Activated CD4-positive, alpha-beta T cell treated with anti-CD3 and anti-CD28 coated beads, Interleukin-2, amount 10 ng/mL, durations not matched to agents 7 days and 5 days (primary cell): ENCODE results near the gene NACA. TPM values are rescaled to one million over a fixed set of nuclear protein-coding genes. Genes with fewer than 3 reads are reported as not detected.
A peak's percentile ranks its signal among the peaks of the same experiment; 100 is the strongest.
"Not testable (repeated sequence)": the region's sequence is repeated elsewhere in the genome, so short reads cannot be mapped to it uniquely, and the experiment has no call there.

Experiments
- CTCF ChIA-PET: fragments of 350-600 bp; sonication (Branson Sonifier 250); formaldehyde crosslinking; loops from one replicate; lab custom pipeline; 2021; ENCODE audit warnings: antibody characterized with exemption; lab: Charles Lee
- POLR2A ChIA-PET: fragments of 350-600 bp; sonication (Branson Sonifier 250); formaldehyde crosslinking; loops from one replicate; lab custom pipeline; 2021; ENCODE audit warnings: antibody characterized with exemption; lab: Charles Lee
- DNase-seq: peaks from one replicate; pipeline ENCODE4 v3.0.0-alpha.2; 2020
- H3K27ac Mint-ChIP-seq: one replicate; pipeline ENCODE4 v1.8.0; 2021; ENCODE audit warnings: mild to moderate bottlenecking, moderate library complexity, mixed read lengths
- H3K27me3 Mint-ChIP-seq: one replicate; pipeline ENCODE4 v1.8.0; 2021; ENCODE audit warnings: mixed read lengths
- H3K36me3 Mint-ChIP-seq: one replicate; pipeline ENCODE4 v1.8.0; 2021; ENCODE audit warnings: low read depth, mixed read lengths
- H3K4me1 Mint-ChIP-seq: one replicate; pipeline ENCODE4 v1.8.0; 2021; ENCODE audit warnings: mixed read lengths
- H3K4me3 Mint-ChIP-seq: one replicate; pipeline ENCODE4 v1.8.0; 2021; ENCODE audit warnings: mild to moderate bottlenecking, moderate library complexity, mixed read lengths
- H3K9me3 Mint-ChIP-seq: one replicate; pipeline ENCODE4 v1.8.0; 2021; ENCODE audit warnings: mixed read lengths
- total RNA-seq, 2 experiments: library from RNA; stranded (reverse); gene quantifications; one replicate each; pipeline ENCODE4 v1.2.3, GENCODE V29; 2021

Gene NACA
- total RNA-seq, 2 experiments from 2014 or later: 805 to 843 TPM

DNA sequence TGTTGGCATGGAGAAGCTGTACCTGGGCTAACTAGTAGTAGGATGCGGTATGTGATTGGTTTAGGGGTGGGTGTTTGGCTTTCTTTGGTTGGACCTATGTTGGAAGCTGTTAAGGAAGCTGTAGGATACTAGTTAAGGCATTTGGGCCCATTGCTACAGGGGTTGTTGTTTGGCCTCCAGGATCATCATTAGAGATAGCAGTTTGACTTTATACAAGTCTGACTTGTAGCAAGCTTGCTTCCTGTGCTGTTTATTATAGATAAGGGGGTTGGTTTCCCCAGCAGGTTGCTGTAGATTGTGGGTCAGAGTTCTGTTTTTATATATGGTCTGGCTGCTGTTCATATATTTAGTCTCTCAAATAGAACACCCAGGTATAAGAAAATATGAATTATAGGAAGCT, 28.5 kb upstream of the NACA start:
- ChIA-PET CTCF (interaction anchor here (0.6 to 2.4 kb wide), 10 partner anchors 10 to 581 kb away, joined by 3 to 11 read pairs (median 4); partner anchors contain the start of genes HSD17B6 and IL23A), POLR2A (interaction anchor here (0.6 kb wide), 2 partner anchors 320 to 783 kb away, joined by 4 to 5 read pairs; no protein-coding TSS in a partner anchor)
- H3K36me3 Mint-ChIP-seq: peaks cover 21% of the 10 kb centered on the region
- no peaks in the 10 kb centered on the region for H3K27me3 Mint-ChIP-seq
- H3K9me3 Mint-ChIP-seq: peaks cover 2% of the 10 kb centered on the region
- peak overlapping the region; percentile 44 for H3K4me3 Mint-ChIP-seq
- DNase-seq: no peak
- no peak overlapping the region for H3K27ac Mint-ChIP-seq
- H3K4me1 Mint-ChIP-seq: peaks cover 46% of the 10 kb centered on the region

DNA sequence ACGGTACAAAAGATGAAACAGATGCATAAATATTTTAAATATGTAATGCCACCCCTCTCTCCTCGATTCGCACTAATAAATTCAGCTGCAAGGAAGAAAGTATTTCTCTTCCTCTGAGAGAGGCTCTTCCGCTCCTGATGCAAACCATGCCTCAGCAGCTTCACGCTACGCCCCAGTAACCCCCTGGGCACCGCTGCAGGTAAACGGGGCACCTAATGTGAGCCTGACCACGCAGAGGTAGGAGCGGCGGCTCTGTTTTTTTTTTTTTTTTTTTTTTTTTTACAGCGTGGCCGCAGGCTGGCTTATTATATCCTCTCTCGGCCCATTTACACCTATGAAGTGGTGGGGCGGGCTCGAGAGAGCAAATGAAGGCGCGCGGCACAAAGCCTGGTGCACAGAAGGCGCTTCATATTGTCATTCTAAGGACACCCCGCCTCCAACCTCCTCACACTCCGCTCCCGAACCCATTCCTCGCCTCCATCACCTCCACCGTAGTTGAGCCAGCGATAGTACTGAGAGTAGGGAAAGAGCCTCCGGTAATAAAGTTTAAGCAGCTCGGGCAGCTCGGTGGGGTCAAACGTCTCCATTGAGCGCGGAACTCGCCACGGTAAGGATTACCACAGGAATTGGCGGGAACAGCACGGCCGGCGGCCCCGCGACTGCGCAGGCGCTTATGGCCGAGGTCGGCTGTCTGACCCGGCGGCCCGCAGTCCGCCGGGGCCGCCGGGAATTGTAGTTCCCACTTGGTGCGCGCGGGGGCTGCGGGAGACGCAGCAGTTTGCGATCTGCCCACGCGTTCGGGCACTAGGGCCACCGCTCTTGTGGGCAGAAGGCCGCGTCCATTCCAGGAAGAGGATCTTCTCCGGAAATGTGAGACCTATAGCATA, 26.9 kb upstream of the NACA start, which contains the start of gene PRIM1:
TSS of gene PRIM1 (minus strand) at position 612 of the 887 bp plus-strand sequence. CDS start at position 587, 25 bp downstream.
- peak within 1 kb of the TSS; percentile 99 for H3K27ac Mint-ChIP-seq
- H3K27me3 Mint-ChIP-seq: no peaks in the 10 kb centered on the region
- peaks cover 36% of the 10 kb centered on the region for H3K36me3 Mint-ChIP-seq

DNA sequence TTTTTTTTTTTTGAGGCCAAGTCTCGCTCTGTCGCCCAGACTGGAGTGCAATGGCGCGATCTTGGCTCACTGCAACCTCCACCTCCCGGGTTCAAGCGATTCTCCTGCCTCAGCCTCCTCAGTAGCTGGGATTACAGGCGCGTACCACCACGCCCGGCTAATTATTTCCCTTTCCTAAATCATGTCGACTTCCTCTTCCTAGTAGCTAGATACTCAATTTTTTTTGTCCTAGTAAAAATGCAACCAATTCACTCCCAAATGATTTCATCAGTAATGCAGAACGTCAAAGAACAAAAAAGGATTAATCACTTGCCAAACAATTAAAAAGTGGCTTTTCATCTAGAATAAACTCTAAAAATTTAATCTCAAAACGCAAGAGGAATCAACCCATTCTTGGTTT, 25.5 kb upstream of the NACA start:
- POLR2A ChIA-PET: interaction anchor here (0.7 to 1.3 kb wide), 2 partner anchors 25 to 66 kb away, joined by 3 to 8 read pairs; partner anchors contain the start of gene NACA
- peak overlapping the region; percentile 98 for H3K4me3 Mint-ChIP-seq
- DNase-seq, H3K9me3 Mint-ChIP-seq, H3K27me3 Mint-ChIP-seq: not testable (repeated sequence)
- peaks cover 44% of the 10 kb centered on the region for H3K36me3 Mint-ChIP-seq
- H3K4me1 Mint-ChIP-seq: peaks cover 54% of the 10 kb centered on the region
- CTCF ChIA-PET: interaction anchor here (1.2 to 2.1 kb wide), 2 partner anchors 10 to 29 kb away, joined by 4 to 5 read pairs; no protein-coding TSS in a partner anchor
- peak overlapping the region; percentile 42 for H3K27ac Mint-ChIP-seq

More for the DNA sequence above, 26.9 kb upstream of the NACA start, which contains the start of gene PRIM1:
- POLR2A ChIA-PET: interaction anchor here (0.7 to 1.3 kb wide), 2 partner anchors 27 to 66 kb away, joined by 5 to 8 read pairs; partner anchors contain the start of gene NACA
- peak; percentile 88 for DNase-seq
- CTCF ChIA-PET: interaction anchor here (0.6 to 2.1 kb wide), 7 partner anchors 8 to 587 kb away, joined by 3 to 5 read pairs (median 4); no protein-coding TSS in a partner anchor
- H3K9me3 Mint-ChIP-seq: no peaks in the 10 kb centered on the region
- H3K4me1 Mint-ChIP-seq: peaks cover 54% of the 10 kb centered on the region
- H3K4me3 Mint-ChIP-seq: peak within 1 kb of the TSS; percentile 98

DNA sequence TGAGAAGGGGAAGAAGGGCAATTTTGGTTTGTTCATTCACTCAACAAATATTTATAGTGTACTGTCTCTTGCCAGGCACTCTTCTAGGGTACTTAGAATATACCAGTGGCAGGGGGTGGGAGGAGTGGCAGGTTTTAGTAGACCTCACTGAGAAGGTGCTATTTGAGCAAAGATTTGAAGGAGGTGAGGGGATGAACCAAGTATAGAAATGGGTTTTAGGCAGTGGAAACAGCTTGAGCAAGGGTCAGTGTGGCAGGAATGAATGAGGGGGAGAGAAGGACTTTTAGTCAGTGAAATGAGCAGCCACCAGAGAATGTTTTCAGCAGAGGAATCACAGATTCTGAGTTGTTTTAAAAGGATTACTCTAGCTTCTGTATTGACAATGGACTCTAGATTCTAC, 24.8 kb upstream of the NACA start:
- ChIA-PET POLR2A (no interaction called here), CTCF (interaction anchor here (1.6 kb wide), 2 partner anchors 120 to 257 kb away, joined by 3 read pairs; partner anchors contain the start of gene BAZ2A)
- Mint-ChIP-seq H3K36me3 (peaks cover 45% of the 10 kb centered on the region), H3K27me3 (no peaks in the 10 kb centered on the region), H3K4me1 (peaks cover 53% of the 10 kb centered on the region), H3K27ac (peak overlapping the region; percentile 67), H3K9me3 (no peaks in the 10 kb centered on the region), H3K4me3 (peak overlapping the region; percentile 64)
- DNase-seq: no peak

DNA sequence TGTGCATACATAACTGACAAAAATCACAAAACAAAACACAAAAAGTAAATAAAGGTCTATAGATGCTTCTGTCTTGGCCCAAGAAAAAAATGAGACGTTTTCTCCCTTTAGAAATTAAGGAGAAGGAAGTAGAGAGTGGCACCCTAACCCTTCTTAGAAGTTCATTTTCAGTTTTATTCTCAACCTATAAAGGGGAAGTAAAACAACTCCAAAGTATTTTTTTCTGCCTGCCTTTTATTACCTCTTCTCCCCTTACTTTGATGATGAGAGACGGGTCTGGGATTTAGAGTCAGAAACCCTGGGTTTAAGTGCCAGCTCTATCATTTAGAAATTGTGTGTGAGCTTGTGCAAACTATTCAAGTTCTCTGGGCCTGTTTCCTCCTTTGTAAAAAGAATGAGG, 24.3 kb upstream of the NACA start:
- CTCF ChIA-PET: interaction anchor here (1.0 to 1.6 kb wide), 3 partner anchors 120 to 490 kb away, joined by 3 read pairs; partner anchors contain the start of gene BAZ2A
- H3K9me3 Mint-ChIP-seq: no peaks in the 10 kb centered on the region
- peak overlapping the region; percentile 64 for H3K4me3 Mint-ChIP-seq
- H3K4me1 Mint-ChIP-seq: peaks cover 53% of the 10 kb centered on the region
- H3K27ac Mint-ChIP-seq: peak overlapping the region; percentile 67
- DNase-seq: no peak
- H3K27me3 Mint-ChIP-seq: no peaks in the 10 kb centered on the region
- POLR2A ChIA-PET: no interaction called here
- peaks cover 45% of the 10 kb centered on the region for H3K36me3 Mint-ChIP-seq

DNA sequence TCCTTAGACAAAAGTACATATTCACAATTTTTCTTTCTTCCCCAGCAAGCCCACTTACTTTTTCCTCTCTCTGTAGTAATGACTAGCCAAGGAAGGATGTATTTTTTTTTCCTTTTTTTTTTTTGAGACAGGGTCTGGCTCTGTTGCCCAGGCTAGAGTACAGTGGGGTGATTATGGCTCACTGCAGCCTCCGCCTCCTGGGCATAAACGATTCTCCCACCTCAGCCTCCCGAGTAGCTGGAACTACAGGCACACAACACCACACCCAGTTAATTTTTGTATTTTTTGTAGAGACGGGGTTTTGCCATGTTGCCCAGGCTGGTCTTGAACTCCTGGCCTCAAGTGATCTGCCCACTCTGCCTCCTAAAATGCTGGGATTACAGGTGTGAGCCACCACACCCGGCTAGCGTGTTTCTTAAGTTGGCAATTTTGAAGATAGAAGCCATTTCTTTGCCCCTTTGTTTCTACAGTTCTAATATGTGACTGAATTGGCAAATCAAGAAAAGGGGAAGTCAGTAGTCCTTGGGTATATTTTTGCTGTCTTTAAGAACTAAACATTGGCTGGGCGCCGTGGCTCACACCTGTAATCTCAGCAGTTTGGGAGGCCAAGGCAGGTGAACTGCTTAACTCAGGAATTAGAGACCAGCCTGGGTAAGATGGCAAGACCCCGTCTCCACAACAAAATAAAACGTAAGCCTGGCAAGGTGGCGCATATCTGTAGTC, 3.2 kb upstream of the NACA start:
- H3K27me3 Mint-ChIP-seq: no peaks in the 10 kb centered on the region
- ChIA-PET POLR2A (no interaction called here), CTCF (interaction anchor here (0.8 to 1.3 kb wide), 4 partner anchors 23 to 383 kb away, joined by 3 read pairs; no protein-coding TSS in a partner anchor)
- H3K27ac Mint-ChIP-seq: no peak overlapping the region
- H3K4me1 Mint-ChIP-seq: peaks cover 17% of the 10 kb centered on the region
- no peak overlapping the region for H3K4me3 Mint-ChIP-seq
- DNase-seq: no peak
- H3K9me3 Mint-ChIP-seq: no peaks in the 10 kb centered on the region
- H3K36me3 Mint-ChIP-seq: peaks cover 55% of the 10 kb centered on the region

DNA sequence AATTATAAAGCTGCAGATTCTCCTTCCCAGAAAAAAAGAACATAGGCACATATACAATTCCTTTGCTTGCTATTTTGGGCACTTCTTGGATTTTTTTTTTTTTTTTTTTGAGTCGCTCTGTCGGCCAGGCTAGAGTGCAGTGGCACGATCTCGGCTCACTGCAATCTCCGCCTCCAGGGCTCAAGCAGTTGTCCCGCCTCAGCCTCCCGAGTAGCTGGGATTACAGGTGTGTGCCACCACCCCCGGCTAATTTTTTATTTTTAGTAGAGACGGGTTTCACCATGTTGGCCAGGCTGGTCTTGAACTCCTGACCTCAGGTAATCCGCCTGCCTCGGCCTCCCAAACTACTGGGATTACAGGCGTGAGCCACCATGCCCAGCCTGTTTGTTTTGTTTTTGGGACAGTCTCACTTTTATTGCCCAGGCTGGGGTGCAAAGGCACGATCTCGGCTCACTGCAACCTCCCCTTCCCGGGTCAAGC, 1.1 kb upstream of the NACA start:
- peak overlapping the region; percentile 95 for H3K4me3 Mint-ChIP-seq
- H3K9me3 Mint-ChIP-seq, H3K27me3 Mint-ChIP-seq, DNase-seq: not testable (repeated sequence)
- H3K36me3 Mint-ChIP-seq: peaks cover 63% of the 10 kb centered on the region
- ChIA-PET CTCF (interaction anchor here (0.6 to 1.5 kb wide), 7 partner anchors 10 to 611 kb away, joined by 3 to 6 read pairs (median 4); no protein-coding TSS in a partner anchor), POLR2A (interaction anchor here (0.8 to 1.2 kb wide), 2 partner anchors 19 to 38 kb away, joined by 3 to 7 read pairs; partner anchors contain the start of gene PTGES3)
- peak overlapping the region; percentile 98 for H3K27ac Mint-ChIP-seq
- peaks cover 37% of the 10 kb centered on the region for H3K4me1 Mint-ChIP-seq

DNA sequence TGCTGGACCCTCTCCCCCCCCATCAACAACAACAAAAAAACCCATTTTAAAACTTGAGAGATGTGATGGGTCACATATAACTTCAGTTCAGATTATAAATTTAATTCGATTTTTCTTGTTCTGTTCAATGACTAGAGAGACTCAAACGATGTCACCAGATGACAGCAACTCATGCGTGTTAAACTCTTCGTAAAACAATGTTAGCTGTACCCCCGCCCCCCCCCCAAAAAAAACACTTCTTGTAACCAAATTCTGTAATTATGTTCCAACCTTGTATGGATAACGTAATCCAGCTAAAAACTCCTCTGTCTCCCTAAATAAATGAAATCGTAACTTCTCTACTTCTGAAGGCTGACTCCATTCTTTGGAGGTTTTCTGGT, 614 bp upstream of the NACA start:
- CTCF ChIA-PET: interaction anchor here (0.6 to 1.3 kb wide), 6 partner anchors 9 to 276 kb away, joined by 3 to 6 read pairs (median 4); no protein-coding TSS in a partner anchor
- Mint-ChIP-seq H3K4me3 (peak overlapping the region; percentile 95), H3K4me1 (peaks cover 42% of the 10 kb centered on the region), H3K9me3 (no peaks in the 10 kb centered on the region), H3K27ac (peak overlapping the region; percentile 98), H3K27me3 (no peaks in the 10 kb centered on the region), H3K36me3 (peaks cover 64% of the 10 kb centered on the region)
- DNase-seq: no peak
- POLR2A ChIA-PET: interaction anchor here (0.6 to 1.2 kb wide), 8 partner anchors 20 to 91 kb away, joined by 3 to 8 read pairs (median 4); partner anchors contain the start of gene PTGES3

DNA sequence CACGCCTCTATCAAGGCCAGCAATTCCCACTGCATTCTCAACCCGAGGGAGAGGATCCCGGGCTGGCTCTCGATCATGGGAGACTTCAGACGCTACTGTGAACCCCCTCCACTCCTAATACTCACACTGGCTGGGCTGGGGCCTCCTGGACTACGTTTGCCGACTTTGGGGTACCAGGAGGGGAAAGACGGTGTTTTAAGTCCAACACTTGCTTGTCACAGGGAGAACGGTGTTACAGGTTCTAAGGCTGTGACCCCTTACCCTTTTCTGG, 463 bp downstream of the NACA start:
- Mint-ChIP-seq H3K4me1 (peaks cover 53% of the 10 kb centered on the region), H3K36me3 (peaks cover 70% of the 10 kb centered on the region)
- DNase-seq: no peak

DNA sequence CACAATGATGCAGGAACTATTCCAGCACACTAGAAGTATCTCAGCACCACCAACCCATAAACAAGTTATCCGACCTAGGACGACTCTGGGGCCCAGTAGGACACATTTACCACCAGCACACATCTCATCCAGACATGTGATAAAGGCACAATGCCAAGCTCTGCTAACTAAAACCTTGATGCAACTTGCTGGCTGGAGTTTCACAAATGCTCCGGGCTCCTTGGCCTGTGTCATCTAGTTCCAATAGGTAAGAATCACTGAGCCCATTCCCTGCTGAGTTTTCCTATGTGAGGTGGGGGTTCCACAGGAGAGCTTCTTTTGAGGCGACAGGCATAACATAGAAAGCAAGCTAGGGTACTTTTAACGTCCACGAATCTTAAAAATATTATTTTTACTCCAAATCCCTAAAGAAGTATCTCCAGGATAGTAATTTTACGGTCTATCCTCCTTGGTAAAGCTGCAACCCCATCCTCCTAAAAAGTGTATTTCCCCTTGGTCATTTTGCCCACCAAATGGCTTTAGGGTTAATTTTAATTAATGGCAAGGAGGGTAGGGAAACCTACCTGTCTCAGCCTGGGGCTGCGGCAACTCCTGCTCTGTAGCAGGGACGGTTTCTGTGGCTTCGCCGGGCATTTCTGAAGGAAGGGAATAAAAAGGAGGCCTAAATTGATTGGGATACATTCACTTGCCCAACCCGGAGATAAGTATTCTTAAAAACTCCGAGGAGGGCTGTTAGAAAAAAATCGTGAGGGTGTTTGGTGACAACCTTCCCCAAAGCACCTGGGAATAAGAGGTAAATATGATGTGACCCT, 1.0 kb downstream of the NACA start:
- Mint-ChIP-seq H3K27me3 (no peaks in the 10 kb centered on the region), H3K4me3 (peak overlapping the region; percentile 95), H3K9me3 (no peaks in the 10 kb centered on the region), H3K27ac (peak overlapping the region; percentile 98), H3K4me1 (peaks cover 58% of the 10 kb centered on the region), H3K36me3 (peaks cover 73% of the 10 kb centered on the region)
- ChIA-PET POLR2A (no interaction called here), CTCF (interaction anchor here (0.5 to 1.7 kb wide), 2 partner anchors 86 to 342 kb away, joined by 3 to 4 read pairs; no protein-coding TSS in a partner anchor)
- DNase-seq: no peak

More for the DNA sequence above, 463 bp downstream of the NACA start:
- ChIA-PET CTCF (interaction anchor here (0.5 kb wide), 1 partner anchor 86 kb away, joined by 4 read pairs; no protein-coding TSS in a partner anchor), POLR2A (interaction anchor here (0.7 kb wide), 1 partner anchor 16 kb away, joined by 3 read pairs; no protein-coding TSS in a partner anchor)
- Mint-ChIP-seq H3K27me3 (no peaks in the 10 kb centered on the region), H3K9me3 (no peaks in the 10 kb centered on the region), H3K27ac (peak overlapping the region; percentile 98), H3K4me3 (peak overlapping the region; percentile 95)

DNA sequence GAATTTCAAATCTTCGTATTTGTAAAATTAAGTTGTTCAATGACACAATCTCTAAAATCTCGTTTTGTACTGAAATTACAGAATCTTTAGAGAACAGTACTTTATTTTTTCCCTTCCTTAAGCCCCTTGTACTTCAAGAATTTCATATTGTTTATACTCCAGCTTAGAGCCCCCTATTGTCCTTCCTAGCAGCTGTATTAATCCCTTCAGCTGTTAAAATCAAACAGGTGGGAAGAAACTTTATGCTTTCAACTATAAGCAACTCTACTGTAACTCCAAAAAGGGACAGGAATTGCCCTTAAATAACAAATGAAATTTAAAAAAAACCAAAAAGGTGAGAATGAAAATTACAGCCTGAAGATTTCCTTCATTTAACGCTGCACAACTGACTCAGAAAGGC, 1.7 kb downstream of the NACA start:
- no peaks in the 10 kb centered on the region for H3K9me3 Mint-ChIP-seq
- H3K27me3 Mint-ChIP-seq: no peaks in the 10 kb centered on the region
- H3K4me1 Mint-ChIP-seq: peaks cover 64% of the 10 kb centered on the region
- no peak for DNase-seq
- H3K4me3 Mint-ChIP-seq: peak overlapping the region; percentile 95
- H3K27ac Mint-ChIP-seq: peak overlapping the region; percentile 98
- H3K36me3 Mint-ChIP-seq: peaks cover 78% of the 10 kb centered on the region
- POLR2A ChIA-PET: no interaction called here
- CTCF ChIA-PET: interaction anchor here (0.9 to 1.7 kb wide), 2 partner anchors 15 to 343 kb away, joined by 3 to 5 read pairs; no protein-coding TSS in a partner anchor
